ELR (cell line): ENCODE measurements around the gene RBBP5.
A peak's percentile ranks its signal among the peaks of the same experiment; 100 is the strongest.
"Not testable (repeated sequence)": the region's sequence is repeated elsewhere in the genome, so short reads cannot be mapped to it uniquely, and the experiment has no call there.

Source experiments
- DNase-seq: peaks from one replicate; pipeline ENCODE4 v3.0.0-alpha.2; 2015; ENCODE audit warnings: low read depth

The RBBP5 gene

GRCh38 chr1:205121660-205122488 lies at the start of gene RBBP5:
TSS of gene RBBP5 (minus strand) at chr1:205121978. CDS start at chr1:205121873, 105 bp downstream.
- DNase-seq: peak; percentile 98

- no peak for DNase-seq
Observed at GRCh38 chr1:205171369-205171768, 49.6 kb upstream of the RBBP5 start.

- no peak for DNase-seq
Observed at GRCh38 chr1:205170532-205171269, 48.9 kb upstream of the RBBP5 start.

GRCh38 chr1:205169248-205169647 lies 47.5 kb upstream of the RBBP5 start:
- no peak for DNase-seq

GRCh38 chr1:205168291-205168690 lies 46.5 kb upstream of the RBBP5 start:
- peak; percentile 42 for DNase-seq

- no peak for DNase-seq
Observed at GRCh38 chr1:205162301-205162700, 40.5 kb upstream of the RBBP5 start.

- no peak for DNase-seq
Observed at GRCh38 chr1:205161076-205161475, 39.3 kb upstream of the RBBP5 start.

- DNase-seq: no peak
Observed at GRCh38 chr1:205158048-205158616, 36.4 kb upstream of the RBBP5 start.

- not testable (repeated sequence) for DNase-seq
Observed at GRCh38 chr1:205155665-205156377, 34.0 kb upstream of the RBBP5 start.

- no peak for DNase-seq
Observed at GRCh38 chr1:205152505-205152904, 30.7 kb upstream of the RBBP5 start.

GRCh38 chr1:205150651-205151428 lies 29.1 kb upstream of the RBBP5 start:
- DNase-seq: peak; percentile 60

- DNase-seq: peak; percentile 80
Observed at GRCh38 chr1:205147191-205147835, 25.5 kb upstream of the RBBP5 start.

- DNase-seq: peak; percentile 77
Observed at GRCh38 chr1:205144751-205145150, 23.0 kb upstream of the RBBP5 start.

GRCh38 chr1:205144046-205144720 lies 22.4 kb upstream of the RBBP5 start:
- no peak for DNase-seq

GRCh38 chr1:205142102-205142469 lies 20.3 kb upstream of the RBBP5 start:
- DNase-seq: no peak

- DNase-seq: peak; percentile 84
Observed at GRCh38 chr1:205141236-205142101, 19.7 kb upstream of the RBBP5 start.

GRCh38 chr1:205140113-205140512 lies 18.3 kb upstream of the RBBP5 start:
- DNase-seq: no peak

- no peak for DNase-seq
Observed at GRCh38 chr1:205137901-205138300, 16.1 kb upstream of the RBBP5 start.

- DNase-seq: no peak
Observed at GRCh38 chr1:205133287-205133686, 11.5 kb upstream of the RBBP5 start.
